Esophagus muscularis mucosa (tissue), 4 donors: Measurements from ENCODE around the gene THSD4.

ENCODE experiments used
- CTCF ChIP-seq, 3 experiments: fragments of 200-600 bp in 2 of 3; fragments of 450-650 bp in 1 of 3; sonication (generic) in 2 of 3; IDR thresholded peaks; one replicate each; pipeline ENCODE4 v1.5.1; 2017 to 2019; ENCODE audit warnings: antibody characterized with exemption in 3 of 3, mild to moderate bottlenecking in 2 of 3, moderate library complexity in 1 of 3
- EP300 ChIP-seq: sonication (generic); formaldehyde crosslinking; IDR thresholded peaks from one replicate; pipeline ENCODE4 v1.6.1; 2017; ENCODE audit warnings: antibody characterized with exemption
- POLR2A ChIP-seq: fragments of 450-650 bp; IDR thresholded peaks from one replicate; pipeline ENCODE4 v1.6.1; 2017; ENCODE audit warnings: antibody characterized with exemption, moderate library complexity, mild to moderate bottlenecking, low read depth
- POLR2AphosphoS5 ChIP-seq, 2 donors: sonication (generic); formaldehyde crosslinking; IDR thresholded peaks; one replicate each; pipeline ENCODE4 v1.6.1; 2017; ENCODE audit warnings: antibody characterized with exemption in 2 of 2

GRCh38 chr15:71182522-71182921 is 67.3 kb downstream of the THSD4 start:
- no peak for TF ChIP-seq CTCF (IDR thresholded peaks at IDR 0.05)
- no peak for TF ChIP-seq POLR2A
- no peak for TF ChIP-seq POLR2AphosphoS5 (IDR thresholded peaks at IDR 0.05)
- TF ChIP-seq EP300: no peak
